ENCODE data around the gene NR3C2.

The NR3C2 gene

GRCh38 chr4:148067301-148067916 is 374.8 kb downstream of the NR3C2 start:
- no peak for DNase-seq (ENCODE audit: low spot score)

GRCh38 chr4:148065075-148065474 is 377.1 kb downstream of the NR3C2 start:
- no peak for DNase-seq (ENCODE audit: low spot score)

More at GRCh38 chr4:148067301-148067916, 374.8 kb downstream of the NR3C2 start:
- no peak for TF ChIP-seq CTCF (IDR thresholded peaks at IDR 0.05; ENCODE audit: extremely low read depth, missing control alignments)

GRCh38 chr4:148064451-148064850 is 377.8 kb downstream of the NR3C2 start:
- no peak for TF ChIP-seq CTCF (IDR thresholded peaks at IDR 0.05; ENCODE audit: extremely low read depth, missing control alignments)
- no peak for DNase-seq (ENCODE audit: low spot score)

More at GRCh38 chr4:148065075-148065474, 377.1 kb downstream of the NR3C2 start:
- no peak for TF ChIP-seq CTCF (IDR thresholded peaks at IDR 0.05; ENCODE audit: extremely low read depth, missing control alignments)

GRCh38 chr4:148062301-148062950 is 379.8 kb downstream of the NR3C2 start:
- DNase-seq (ENCODE audit: low spot score), result no peak
- no peak for TF ChIP-seq CTCF (IDR thresholded peaks at IDR 0.05; ENCODE audit: extremely low read depth, missing control alignments)

- DNase-seq (ENCODE audit: low spot score), result no peak
- no peak for TF ChIP-seq CTCF (IDR thresholded peaks at IDR 0.05; ENCODE audit: extremely low read depth, missing control alignments)
Measured at GRCh38 chr4:148061795-148062194, 380.4 kb downstream of the NR3C2 start.

- no peak for TF ChIP-seq CTCF (IDR thresholded peaks at IDR 0.05; ENCODE audit: extremely low read depth, missing control alignments)
- no peak for DNase-seq (ENCODE audit: low spot score)
Measured at GRCh38 chr4:148061141-148061481, 381.1 kb downstream of the NR3C2 start.

GRCh38 chr4:148060264-148061140 is 381.7 kb downstream of the NR3C2 start:
- no peak for TF ChIP-seq CTCF (IDR thresholded peaks at IDR 0.05; ENCODE audit: extremely low read depth, missing control alignments)
- no peak for DNase-seq (ENCODE audit: low spot score)
